GM10266 (cell line): ENCODE measurements around the gene CLDN1.

Experiments used
- DNase-seq: peaks from one replicate; pipeline ENCODE4 v3.0.0; 2012; ENCODE audit errors: extremely low spot score
- CTCF ChIP-seq: IDR thresholded peaks from 2 replicates; pipeline ENCODE4 v1.5.1; 2012; ENCODE audit warnings: mild to moderate bottlenecking, low read depth; ENCODE audit not compliant: control insufficient read depth, insufficient read depth; ENCODE audit errors: missing control alignments

Gene CLDN1

DNA sequence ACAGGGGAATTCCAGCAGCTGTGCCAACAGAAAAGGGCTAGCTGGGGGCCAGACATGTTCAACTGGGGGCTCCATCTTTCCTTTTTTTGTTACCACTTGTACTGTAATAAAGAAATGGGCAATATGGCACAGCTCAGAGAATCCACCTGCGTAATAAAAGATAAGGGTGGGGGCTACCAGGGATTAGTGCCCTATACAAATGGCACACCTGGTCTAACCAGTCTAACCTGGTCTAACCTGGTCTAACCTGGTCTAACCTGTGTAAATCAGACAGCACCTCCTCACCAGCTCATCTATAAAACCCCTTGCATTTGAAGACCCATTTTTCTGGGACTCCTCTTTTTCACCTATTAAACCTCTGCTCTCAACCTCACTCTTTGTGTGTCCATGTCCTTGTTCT is 39.5 kb upstream of the CLDN1 start:
- TF ChIP-seq CTCF, result no peak
- no peak for DNase-seq

DNA sequence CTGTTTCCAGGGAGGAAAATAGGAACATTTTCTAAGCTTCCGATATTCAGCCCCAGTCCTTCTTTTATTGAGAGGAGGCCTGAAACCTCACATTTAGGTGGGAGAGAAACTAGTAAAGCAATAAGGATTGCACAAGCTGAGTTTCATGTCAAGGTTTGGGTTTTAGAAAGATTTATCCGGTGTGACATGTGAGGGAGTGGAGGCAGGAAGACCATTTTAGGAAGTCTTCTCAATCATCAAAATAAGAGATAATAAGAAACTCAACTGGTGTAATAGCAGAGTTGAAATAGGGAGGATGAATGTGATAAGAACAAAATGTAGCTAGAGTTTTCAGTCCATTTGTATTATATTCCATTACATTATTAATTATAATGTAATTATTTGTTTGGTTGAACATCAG is 38.0 kb upstream of the CLDN1 start:
- no peak for TF ChIP-seq CTCF
- no peak for DNase-seq

GRCh38 chr3:190359813-190360212 is 37.6 kb upstream of the CLDN1 start:
- no peak for DNase-seq
- no peak for TF ChIP-seq CTCF

DNA sequence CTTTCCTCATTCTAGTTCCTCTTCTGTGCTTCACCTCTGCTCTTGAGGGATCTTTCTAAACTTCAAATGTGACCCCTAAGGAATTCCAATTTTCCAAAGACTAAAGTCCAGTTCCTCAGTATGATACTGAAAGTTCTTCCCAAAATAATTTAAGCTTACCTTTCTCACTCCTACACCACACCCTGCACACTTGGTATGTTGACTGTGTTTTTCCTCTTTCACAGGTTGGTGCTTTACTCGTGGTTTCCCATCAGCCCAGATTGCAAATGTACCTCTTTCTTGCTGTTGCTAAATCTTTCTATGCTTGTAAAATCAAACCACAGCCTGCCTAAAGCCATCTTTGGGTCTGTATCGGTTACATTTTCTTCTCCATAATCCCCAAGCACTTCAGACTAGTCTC is 35.2 kb upstream of the CLDN1 start:
- no peak for TF ChIP-seq CTCF
- no peak for DNase-seq

DNA sequence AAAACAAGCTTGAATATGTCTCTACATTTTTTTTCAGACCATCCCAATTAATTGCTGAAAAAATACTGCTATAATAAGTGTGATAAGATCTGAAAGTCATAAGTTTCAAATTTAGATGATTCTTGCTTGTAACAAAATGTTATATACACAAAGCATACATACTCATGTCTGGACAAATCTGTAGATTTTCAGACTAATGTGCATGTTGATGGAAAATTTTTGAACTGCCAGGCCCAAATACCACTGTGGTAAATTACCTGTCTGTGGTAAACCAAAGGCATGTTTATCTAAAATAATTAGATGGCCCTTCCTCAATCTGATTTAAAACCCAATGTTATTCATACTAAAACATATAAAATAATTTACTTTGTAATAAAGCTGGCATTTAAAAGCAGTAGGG is 34.0 kb upstream of the CLDN1 start:
- DNase-seq, result no peak
- no peak for TF ChIP-seq CTCF

- DNase-seq, result no peak
- TF ChIP-seq CTCF, result no peak
Observed at GRCh38 chr3:190352861-190353457, 30.7 kb upstream of the CLDN1 start.

DNA sequence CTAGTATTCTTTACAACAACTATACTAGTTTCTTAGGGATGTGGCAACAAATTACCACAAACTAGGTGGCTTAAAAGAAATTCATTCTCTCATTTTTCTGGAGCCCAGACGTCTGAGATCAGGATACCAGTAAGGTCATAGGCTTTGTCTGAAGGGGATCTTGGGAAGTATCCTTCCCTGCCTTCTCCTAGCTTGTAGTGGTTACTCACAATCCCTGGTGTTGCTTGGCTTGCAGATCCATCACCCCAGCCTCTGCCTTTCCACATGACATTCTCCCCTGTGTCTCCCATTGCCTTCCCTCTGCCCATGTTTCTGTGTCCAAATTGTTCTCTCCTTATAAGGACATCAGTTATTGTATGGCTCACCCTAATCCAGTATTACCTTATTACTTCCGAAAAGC is 24.3 kb upstream of the CLDN1 start:
- no peak for TF ChIP-seq CTCF

More for the DNA sequence above, 24.3 kb upstream of the CLDN1 start:
- no peak for DNase-seq
